HUES64 (cell line): ENCODE data around the gene SCUBE1.

ENCODE experiments used
- H3K27ac ChIP-seq: 2 replicates; pipeline ENCODE4 v1.7.0; 2013; ENCODE audit warnings: low read depth, low read length, inconsistent platforms
- H3K27me3 ChIP-seq: 2 replicates; pipeline ENCODE4 v1.6.1; 2013; ENCODE audit warnings: mild to moderate bottlenecking, low read length; ENCODE audit not compliant: insufficient read depth
- H3K36me3 ChIP-seq: 2 replicates; pipeline ENCODE4 v1.6.1; 2013; ENCODE audit warnings: mild to moderate bottlenecking, low read length; ENCODE audit not compliant: insufficient read depth
- H3K4me1 ChIP-seq: 2 replicates; pipeline ENCODE4 v1.6.1; 2013; ENCODE audit warnings: mild to moderate bottlenecking, low read length, moderate library complexity; ENCODE audit not compliant: insufficient read depth
- H3K4me3 ChIP-seq: 2 replicates; pipeline ENCODE4 v1.5.1; 2013; ENCODE audit warnings: mild to moderate bottlenecking, low read length, moderate library complexity
- H3K9ac ChIP-seq: 2 replicates; pipeline ENCODE4 v1.6.1; 2013; ENCODE audit warnings: mild to moderate bottlenecking, low read depth, low read length
- H3K9me3 ChIP-seq: 2 replicates; pipeline ENCODE4 v1.6.1; 2013; ENCODE audit warnings: low read depth, low read length; ENCODE audit not compliant: insufficient read depth
- WGBS: fragments of 150-250, 120-280 bp; methylation state at CpG from one replicate; pipeline ENCODE4 v1.1.7; 2013; ENCODE audit warnings: missing lambda C conversion rate; 5-methylcytosine and 5-hydroxymethylcytosine counted together

Gene SCUBE1

DNA sequence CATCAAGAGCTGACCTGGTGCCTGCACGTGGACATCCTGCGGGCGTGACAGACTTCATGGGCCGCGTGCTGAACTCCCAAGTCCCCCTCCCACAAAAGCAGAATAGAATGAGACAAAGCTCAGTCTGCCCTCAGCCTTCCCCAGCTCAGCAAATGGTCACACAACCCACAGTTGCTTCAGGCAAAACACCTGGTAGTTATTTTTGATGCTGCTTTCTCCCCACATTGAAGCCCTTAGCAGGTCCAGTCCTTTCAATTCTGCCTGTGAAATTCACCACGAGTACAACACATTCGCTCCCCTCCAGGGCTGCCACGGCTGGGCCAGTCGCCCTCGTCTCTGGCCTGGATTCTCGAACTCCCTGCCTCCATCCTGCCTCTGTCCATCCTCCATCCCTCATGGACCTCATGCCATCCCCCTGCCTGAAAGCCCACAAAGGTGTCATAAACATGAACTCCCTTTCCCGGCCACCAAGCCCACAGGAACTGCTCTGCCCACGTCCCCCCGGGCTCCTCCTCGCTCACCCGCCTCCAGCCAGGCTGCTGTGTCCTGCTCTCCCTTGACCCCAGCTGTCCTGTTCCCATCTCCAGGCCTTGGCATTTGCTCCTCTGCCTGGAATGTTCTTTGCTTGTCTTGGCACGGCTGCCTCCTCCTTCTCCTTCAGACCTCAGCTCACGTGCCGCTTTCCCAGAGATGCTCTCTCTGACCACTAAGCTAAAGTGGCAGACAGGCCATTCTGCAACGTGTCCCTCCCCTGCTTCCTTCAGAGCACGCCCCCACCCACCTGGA, 42.1 kb downstream of the SCUBE1 start:
- H3K9me3 ChIP-seq = no peaks in the 10 kb centered on the region
- H3K36me3 ChIP-seq = no peaks in the 10 kb centered on the region
- 89% methylated on average over 21 of the region's 21 CpGs for WGBS
- no peaks in the 10 kb centered on the region for H3K4me1 ChIP-seq
- no peak overlapping the region for H3K4me3 ChIP-seq
- H3K9ac ChIP-seq = no peak overlapping the region
- H3K27me3 ChIP-seq = no peaks in the 10 kb centered on the region
- H3K27ac ChIP-seq = no peak overlapping the region

DNA sequence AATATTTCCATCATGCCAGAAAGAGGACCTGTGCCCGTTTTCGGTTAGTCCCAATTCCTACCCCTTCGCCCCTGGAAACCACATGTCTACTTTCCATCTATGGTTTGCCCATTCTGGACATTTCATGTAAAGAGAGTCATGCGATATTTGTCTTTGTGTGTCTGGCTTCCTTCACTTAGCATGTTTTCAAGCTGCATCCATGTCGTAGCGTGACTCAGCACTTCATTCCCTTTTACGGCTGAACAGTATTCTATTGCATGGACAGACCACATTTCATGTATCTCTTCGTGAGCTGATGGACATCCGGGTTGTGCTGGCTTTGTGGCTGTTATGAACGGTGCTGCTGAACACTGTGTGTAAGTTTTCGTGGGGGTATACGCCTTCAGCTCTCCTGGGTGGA, 43.4 kb downstream of the SCUBE1 start:
- no peaks in the 10 kb centered on the region for H3K4me1 ChIP-seq
- H3K4me3 ChIP-seq = no peak overlapping the region
- H3K9me3 ChIP-seq = no peaks in the 10 kb centered on the region
- H3K27me3 ChIP-seq = no peaks in the 10 kb centered on the region
- H3K36me3 ChIP-seq = no peaks in the 10 kb centered on the region
- no peak overlapping the region for H3K27ac ChIP-seq
- H3K9ac ChIP-seq = no peak overlapping the region
- 96% methylated on average over 12 of the region's 12 CpGs for WGBS

DNA sequence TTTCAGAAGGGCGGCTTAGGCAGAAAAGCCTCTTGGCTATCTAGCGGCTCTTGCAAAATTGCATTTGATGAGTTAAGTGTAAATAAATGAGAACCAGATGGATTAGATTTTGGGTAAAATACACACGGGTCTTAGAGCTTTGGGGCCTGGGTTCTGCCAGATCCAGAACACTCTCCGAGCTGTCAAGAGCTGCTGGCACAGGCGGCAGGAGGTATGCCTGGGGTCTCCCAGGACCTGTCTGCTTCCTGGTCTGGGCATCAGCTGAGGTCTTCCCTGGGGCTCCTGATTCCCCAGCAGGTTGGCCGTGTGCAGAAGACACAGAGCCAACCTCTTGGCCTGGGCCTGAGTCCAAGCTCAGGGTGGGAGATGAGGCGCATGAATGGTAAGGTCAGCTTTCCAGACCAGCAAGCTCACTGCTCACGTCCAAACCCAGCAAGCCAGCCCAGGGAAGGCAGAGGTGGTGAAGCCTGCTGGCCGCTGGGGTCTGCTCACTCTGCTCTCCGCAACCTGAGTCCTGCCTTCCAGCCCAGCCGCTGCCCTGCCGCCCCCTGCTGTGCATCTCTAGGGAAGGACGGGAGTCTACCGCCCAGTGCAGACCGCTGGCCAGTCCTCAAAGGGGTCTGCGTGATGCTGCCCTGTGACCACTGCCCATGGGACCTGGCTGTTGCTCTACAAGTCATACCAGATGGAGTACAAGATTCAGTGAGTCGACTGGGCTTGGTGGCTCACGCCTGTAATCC, 44.9 kb downstream of the SCUBE1 start:
- Histone ChIP-seq H3K27me3 (no peaks in the 10 kb centered on the region), H3K9ac (no peak overlapping the region), H3K4me3 (no peak overlapping the region), H3K9me3 (no peaks in the 10 kb centered on the region), H3K36me3 (no peaks in the 10 kb centered on the region), H3K27ac (no peak overlapping the region), H3K4me1 (no peaks in the 10 kb centered on the region)
- 87% methylated on average over 18 of the region's 18 CpGs for WGBS

GRCh38 chr22:43297270-43298061, 45.7 kb downstream of the SCUBE1 start:
- Histone ChIP-seq H3K4me3 (no peak overlapping the region), H3K27me3 (no peaks in the 10 kb centered on the region), H3K9ac (no peak overlapping the region), H3K36me3 (no peaks in the 10 kb centered on the region), H3K9me3 (no peaks in the 10 kb centered on the region), H3K27ac (no peak overlapping the region), H3K4me1 (no peaks in the 10 kb centered on the region)
- WGBS = 94% methylated on average over 18 of the region's 18 CpGs

DNA sequence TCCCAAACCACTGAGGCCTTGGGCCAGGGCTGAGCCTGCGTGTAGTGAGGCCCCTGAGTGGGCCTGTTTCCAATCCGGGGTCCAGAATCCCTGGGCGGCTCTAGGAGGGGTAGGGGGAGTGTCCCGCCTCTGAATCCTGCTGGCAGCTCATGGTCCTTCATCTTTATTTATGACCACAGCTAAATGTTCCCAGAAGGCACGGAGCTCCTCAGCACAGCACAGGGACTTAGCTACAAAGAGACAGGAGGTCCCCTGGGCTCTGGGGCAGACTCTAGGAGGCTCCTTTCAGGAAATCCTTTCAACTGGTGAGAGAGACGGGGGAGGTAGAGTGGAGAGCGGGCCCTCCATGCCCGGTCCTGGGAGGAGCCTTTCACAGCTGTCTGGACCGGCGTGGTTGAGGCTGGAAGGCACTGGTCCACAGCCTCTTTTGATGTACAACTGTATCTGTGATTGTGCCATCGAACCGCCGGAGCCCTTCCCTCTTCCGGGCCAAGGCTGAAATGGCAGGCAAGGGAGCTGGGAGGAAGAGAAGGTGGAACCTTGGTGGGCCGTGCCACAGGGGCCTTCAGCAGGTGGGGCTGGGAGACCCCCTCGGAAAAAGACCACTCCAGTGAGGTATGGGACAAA, 46.8 kb downstream of the SCUBE1 start:
- WGBS = 82% methylated on average over 16 of the region's 16 CpGs
- Histone ChIP-seq H3K9me3 (no peaks in the 10 kb centered on the region), H3K36me3 (no peaks in the 10 kb centered on the region), H3K9ac (no peak overlapping the region), H3K4me3 (no peak overlapping the region), H3K27ac (no peak overlapping the region), H3K4me1 (no peaks in the 10 kb centered on the region), H3K27me3 (no peaks in the 10 kb centered on the region)

DNA sequence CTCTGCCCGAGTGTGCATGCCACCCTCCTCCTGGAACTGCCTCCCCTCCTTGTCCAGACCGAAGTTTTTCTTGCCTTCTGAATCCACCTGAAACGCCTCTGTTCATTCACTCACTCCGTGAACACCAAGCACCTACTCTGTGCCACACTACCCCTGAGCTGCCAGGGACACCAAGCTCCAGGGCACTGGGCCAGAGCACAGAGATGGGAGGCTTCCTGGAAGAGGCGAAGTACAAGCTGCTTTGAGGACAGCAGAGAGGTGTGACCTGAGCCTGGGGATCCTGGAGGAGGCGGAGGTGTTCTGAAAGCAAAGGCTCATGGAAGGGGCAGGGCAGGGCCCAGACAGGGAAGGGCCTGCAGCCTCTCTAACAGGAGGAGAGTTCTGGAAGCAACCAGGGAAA, 47.5 kb downstream of the SCUBE1 start:
- no peaks in the 10 kb centered on the region for H3K36me3 ChIP-seq
- H3K27me3 ChIP-seq = no peaks in the 10 kb centered on the region
- no peak overlapping the region for H3K9ac ChIP-seq
- H3K27ac ChIP-seq = no peak overlapping the region
- WGBS = 94% methylated on average over 6 of the region's 6 CpGs
- H3K9me3 ChIP-seq = no peaks in the 10 kb centered on the region
- no peaks in the 10 kb centered on the region for H3K4me1 ChIP-seq
- no peak overlapping the region for H3K4me3 ChIP-seq

GRCh38 chr22:43295173-43295572, 48.0 kb downstream of the SCUBE1 start:
- Histone ChIP-seq H3K36me3 (no peaks in the 10 kb centered on the region), H3K27ac (no peak overlapping the region), H3K4me3 (no peak overlapping the region), H3K27me3 (no peaks in the 10 kb centered on the region), H3K9ac (no peak overlapping the region), H3K4me1 (no peaks in the 10 kb centered on the region), H3K9me3 (no peaks in the 10 kb centered on the region)
- WGBS = 90% methylated on average over 6 of the region's 6 CpGs

DNA sequence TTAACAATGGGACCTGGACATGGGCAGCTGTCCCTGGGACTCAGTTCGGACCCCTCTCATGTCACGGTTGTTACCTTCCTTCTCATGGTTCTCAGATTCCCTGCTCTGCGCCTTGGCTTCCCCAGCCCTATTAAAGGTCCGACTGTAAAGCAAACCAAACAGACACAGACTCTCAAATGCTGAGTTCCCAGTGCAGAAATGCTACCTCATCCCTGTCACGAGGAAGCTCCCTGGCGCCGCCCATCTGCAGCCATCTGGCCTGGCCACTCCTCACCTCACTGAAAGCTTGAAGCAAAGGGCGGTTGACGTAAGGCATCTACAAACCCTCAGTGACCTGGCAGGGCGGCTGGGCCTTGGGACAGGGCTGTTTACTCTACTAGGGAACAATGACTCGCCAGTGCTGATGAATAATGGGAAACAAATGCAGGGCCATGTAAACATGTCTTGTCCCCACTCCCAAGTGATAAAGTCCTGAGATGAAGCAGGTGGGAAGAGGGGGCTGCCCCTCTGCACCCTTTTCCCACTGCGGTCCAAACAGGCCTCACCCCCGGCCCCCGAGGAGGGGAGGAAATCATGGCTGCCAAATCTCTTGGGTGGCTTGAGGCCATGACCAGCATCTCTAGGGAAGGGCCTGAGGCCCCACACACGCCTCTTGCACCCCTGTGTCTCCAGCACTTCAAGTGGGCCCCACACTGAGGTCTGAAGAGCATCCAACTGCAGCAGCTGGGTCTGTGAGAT, 49.3 kb downstream of the SCUBE1 start:
- H3K27ac ChIP-seq = no peak overlapping the region

GRCh38 chr22:43293259-43293654, 49.9 kb downstream of the SCUBE1 start:
- WGBS = 95% methylated on average over 17 of the region's 17 CpGs
- no peak overlapping the region for H3K27ac ChIP-seq
- H3K4me1 ChIP-seq = no peaks in the 10 kb centered on the region

More for the DNA sequence above, 49.3 kb downstream of the SCUBE1 start:
- H3K9me3 ChIP-seq = no peaks in the 10 kb centered on the region
- no peak overlapping the region for H3K9ac ChIP-seq
- no peak overlapping the region for H3K4me3 ChIP-seq
- H3K27me3 ChIP-seq = no peaks in the 10 kb centered on the region
- H3K36me3 ChIP-seq = no peaks in the 10 kb centered on the region
- WGBS = 88% methylated on average over 15 of the region's 15 CpGs
- H3K4me1 ChIP-seq = no peaks in the 10 kb centered on the region

GRCh38 chr22:43292630-43293018, 50.5 kb downstream of the SCUBE1 start:
- no peaks in the 10 kb centered on the region for H3K36me3 ChIP-seq
- 90% methylated on average over 9 of the region's 9 CpGs for WGBS

More at GRCh38 chr22:43293259-43293654, 49.9 kb downstream of the SCUBE1 start:
- Histone ChIP-seq H3K9me3 (no peaks in the 10 kb centered on the region), H3K27me3 (no peaks in the 10 kb centered on the region), H3K4me3 (no peak overlapping the region), H3K9ac (no peak overlapping the region), H3K36me3 (no peaks in the 10 kb centered on the region)

More at GRCh38 chr22:43292630-43293018, 50.5 kb downstream of the SCUBE1 start:
- no peaks in the 10 kb centered on the region for H3K9me3 ChIP-seq
- no peak overlapping the region for H3K27ac ChIP-seq
- H3K4me3 ChIP-seq = no peak overlapping the region
- no peaks in the 10 kb centered on the region for H3K4me1 ChIP-seq
- no peak overlapping the region for H3K9ac ChIP-seq
- H3K27me3 ChIP-seq = no peaks in the 10 kb centered on the region
